Testis (tissue), 3 donors: ENCODE data around the gene SRGAP1. TPM values are rescaled to one million over a fixed set of nuclear protein-coding genes. Genes with fewer than 3 reads are reported as not detected.

Experiments used
- DNase-seq: peaks from one replicate; pipeline ENCODE4 v3.0.0-alpha.2; 2019
- H3K27ac ChIP-seq, 2 donors: fragments of 200-600 bp; sonication (generic); one replicate each; pipeline ENCODE4 v1.5.1; 2019
- H3K27me3 ChIP-seq: fragments of 200-600 bp; sonication (generic); one replicate; pipeline ENCODE4 v1.5.1; 2019
- H3K36me3 ChIP-seq: fragments of 200-600 bp; sonication (generic); one replicate; pipeline ENCODE4 v1.5.1; 2017; ENCODE audit warnings: low read depth; ENCODE audit errors: missing control alignments
- H3K4me1 ChIP-seq: fragments of 200-600 bp; sonication (generic); one replicate; pipeline ENCODE4 v1.5.1; 2019
- H3K4me3 ChIP-seq, 2 donors: fragments of 200-600 bp; sonication (generic); one replicate each; pipeline ENCODE4 v1.5.1; 2017 to 2019
- H3K9me3 ChIP-seq: fragments of 200-600 bp; sonication (generic); one replicate; pipeline ENCODE4 v1.5.1; 2017
- POLR2A ChIP-seq: fragments of 450-650 bp; IDR thresholded peaks from one replicate; pipeline ENCODE4 v1.6.1; 2017; ENCODE audit warnings: antibody characterized with exemption, mild to moderate bottlenecking, moderate library complexity
- WGBS, 2 donors: methylation state at CpG; one replicate each; pipeline ENCODE4 v1.1.5; 2018; 5-methylcytosine and 5-hydroxymethylcytosine counted together
- intact Hi-C: fragments of 100-400 bp; cut with DNase I; formaldehyde crosslinking; loops from one replicate; pipeline ENCODE4 v1.15.1; 2023; ENCODE audit warnings: low total_unique reads
- polyA plus RNA-seq: library from polyadenylated mRNA; stranded (reverse); fragments of 350-450 nt; fragmentation: Illumina TruSeq; extraction: RNeasy Lipid Tissue Mini Kit (QIAGEN cat#74804); gene quantifications from one replicate; pipeline ENCODE4 v1.2.3, GENCODE V29; 2014; ENCODE audit warnings: low read depth, low replicate concordance; ENCODE audit not compliant: insufficient read depth
- total RNA-seq, 2 donors: library from RNA; depleted of rRNA; stranded (reverse); fragments of >200 nt; gene quantifications; one replicate each; pipeline ENCODE4 v1.2.3, GENCODE V29; 2016
- TF ChIP-seq, protein P1 (sequence below), 3 experiments: fragments of 450-650 bp in 2 of 3; fragments of 200-600 bp in 1 of 3; sonication (generic) in 1 of 3; IDR thresholded peaks; one replicate each; pipeline ENCODE4 v1.5.1; 2016 to 2019; ENCODE audit warnings: antibody characterized with exemption in 3 of 3, mild to moderate bottlenecking in 2 of 3, moderate library complexity in 1 of 3

The SRGAP1 gene
- total and polyA plus RNA-seq, 3 donors from 2014 or later: 9.4 to 47.2 (median 26.9) TPM

DNA sequence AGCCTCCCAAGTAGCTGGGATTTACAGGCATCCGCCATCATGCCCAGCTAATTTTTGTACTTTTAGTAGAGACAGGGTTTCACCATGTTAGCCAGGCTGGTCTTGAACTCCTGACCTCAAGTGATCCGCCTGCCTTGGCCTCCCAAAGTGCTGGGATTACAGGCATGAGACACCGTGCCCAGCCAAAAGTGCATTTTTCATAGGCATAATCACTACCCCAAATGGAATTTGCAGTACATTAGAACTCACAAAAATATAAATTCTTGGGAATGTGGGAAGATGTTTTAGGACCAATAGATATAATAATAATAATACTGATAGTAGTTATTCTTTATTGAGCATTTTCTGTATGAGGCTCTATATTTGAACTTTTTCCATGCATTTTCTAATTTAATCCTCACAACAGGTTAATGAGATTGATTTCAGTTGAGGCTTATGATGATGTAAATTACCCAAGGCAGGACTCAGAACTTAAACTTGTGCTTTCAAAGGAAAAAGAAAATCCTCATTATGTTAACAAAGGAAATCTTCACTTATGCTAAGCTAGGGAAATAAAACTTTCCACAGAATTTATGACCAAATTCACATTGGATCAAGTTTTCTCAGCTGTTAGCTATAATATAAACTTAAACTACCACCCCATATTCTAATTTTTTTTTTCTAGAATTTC is 121.6 kb downstream of the SRGAP1 start:
- intact Hi-C loops: no loop called here
- no peaks in the 10 kb centered on the region for H3K9me3 ChIP-seq
- WGBS, 2 donors: 52 to 84% methylated on average over 3 of the region's 3 CpGs
- no peaks in the 10 kb centered on the region for H3K4me1 ChIP-seq
- H3K27ac ChIP-seq: no peak overlapping the region
- no peak for DNase-seq
- no peaks in the 10 kb centered on the region for H3K36me3 ChIP-seq
- no peak overlapping the region for H3K4me3 ChIP-seq
- TF ChIP-seq POLR2A: no peak
- TF ChIP-seq, protein P1, sequence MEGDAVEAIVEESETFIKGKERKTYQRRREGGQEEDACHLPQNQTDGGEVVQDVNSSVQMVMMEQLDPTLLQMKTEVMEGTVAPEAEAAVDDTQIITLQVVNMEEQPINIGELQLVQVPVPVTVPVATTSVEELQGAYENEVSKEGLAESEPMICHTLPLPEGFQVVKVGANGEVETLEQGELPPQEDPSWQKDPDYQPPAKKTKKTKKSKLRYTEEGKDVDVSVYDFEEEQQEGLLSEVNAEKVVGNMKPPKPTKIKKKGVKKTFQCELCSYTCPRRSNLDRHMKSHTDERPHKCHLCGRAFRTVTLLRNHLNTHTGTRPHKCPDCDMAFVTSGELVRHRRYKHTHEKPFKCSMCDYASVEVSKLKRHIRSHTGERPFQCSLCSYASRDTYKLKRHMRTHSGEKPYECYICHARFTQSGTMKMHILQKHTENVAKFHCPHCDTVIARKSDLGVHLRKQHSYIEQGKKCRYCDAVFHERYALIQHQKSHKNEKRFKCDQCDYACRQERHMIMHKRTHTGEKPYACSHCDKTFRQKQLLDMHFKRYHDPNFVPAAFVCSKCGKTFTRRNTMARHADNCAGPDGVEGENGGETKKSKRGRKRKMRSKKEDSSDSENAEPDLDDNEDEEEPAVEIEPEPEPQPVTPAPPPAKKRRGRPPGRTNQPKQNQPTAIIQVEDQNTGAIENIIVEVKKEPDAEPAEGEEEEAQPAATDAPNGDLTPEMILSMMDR (IDR thresholded peaks at IDR 0.05): no peak
- no peaks in the 10 kb centered on the region for H3K27me3 ChIP-seq

DNA sequence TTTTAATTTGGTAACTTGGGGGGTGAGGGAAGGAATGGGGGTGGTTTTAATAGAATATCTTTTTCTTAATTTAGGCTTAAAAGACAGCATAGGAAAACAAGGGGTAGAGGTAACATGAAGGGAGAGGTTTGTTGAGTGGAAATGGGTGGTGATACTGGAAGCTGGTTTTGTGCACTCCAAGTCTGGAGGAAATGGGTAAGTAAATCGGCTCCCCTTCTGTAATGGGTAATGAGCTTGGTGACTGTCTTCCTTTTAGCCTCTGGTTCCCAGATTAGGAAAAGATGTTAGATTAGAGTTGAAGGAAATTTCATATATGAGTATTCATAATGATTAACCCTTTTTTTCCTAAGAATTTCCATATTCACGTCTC is 122.1 kb downstream of the SRGAP1 start:
- 85 to 98% methylated on average over 2 of the region's 2 CpGs for WGBS, 2 donors
- TF ChIP-seq, protein P1 (IDR thresholded peaks at IDR 0.05): no peak
- no peak for TF ChIP-seq POLR2A
- DNase-seq: no peak
- intact Hi-C loops: no loop called here
- H3K27me3 ChIP-seq: no peaks in the 10 kb centered on the region
- no peaks in the 10 kb centered on the region for H3K9me3 ChIP-seq
- H3K27ac ChIP-seq: no peak overlapping the region
- no peaks in the 10 kb centered on the region for H3K4me1 ChIP-seq
- no peak overlapping the region for H3K4me3 ChIP-seq
- H3K36me3 ChIP-seq: no peaks in the 10 kb centered on the region

DNA sequence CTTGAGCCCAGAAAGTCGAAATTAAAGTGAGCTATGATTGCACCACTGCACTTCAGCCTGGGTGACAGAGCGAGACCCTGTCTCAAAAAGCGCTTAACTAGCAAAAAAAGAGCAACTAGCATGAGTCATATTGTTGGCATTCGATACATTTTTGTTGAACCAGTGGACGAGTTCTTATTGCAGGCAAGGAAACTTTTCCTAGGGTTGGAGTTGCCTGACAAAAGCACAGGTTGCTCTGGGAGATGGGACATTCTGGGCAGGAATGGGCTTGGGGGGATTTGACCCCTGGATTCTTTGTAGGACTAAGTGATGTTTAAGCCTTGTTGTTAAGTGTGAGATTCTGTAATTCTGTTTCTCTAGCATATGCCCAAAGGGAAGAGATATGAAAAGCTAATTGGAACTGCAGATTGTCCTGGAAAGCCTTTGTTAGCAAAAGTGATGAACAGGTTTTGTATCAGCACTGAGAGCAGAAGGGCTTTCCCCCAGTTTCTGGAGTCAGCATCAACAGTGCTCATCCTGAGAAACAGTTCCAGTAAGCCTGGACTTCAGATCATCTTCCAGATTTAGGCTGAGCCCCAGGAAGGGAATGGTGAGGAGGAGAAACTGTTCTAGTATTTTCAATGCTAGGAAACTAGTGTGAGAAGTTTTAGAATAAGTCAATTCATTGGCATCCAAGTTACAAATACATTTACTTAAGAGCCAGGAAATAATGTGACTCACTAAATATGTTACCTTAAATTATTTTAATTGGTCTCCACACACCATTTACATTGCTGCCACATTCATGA is 123.1 kb downstream of the SRGAP1 start:
- H3K36me3 ChIP-seq: no peaks in the 10 kb centered on the region
- H3K4me1 ChIP-seq: no peaks in the 10 kb centered on the region
- WGBS, 2 donors: 80 to 86% methylated on average over 5 of the region's 5 CpGs
- H3K27me3 ChIP-seq: no peaks in the 10 kb centered on the region
- intact Hi-C loops: no loop called here
- H3K27ac ChIP-seq: no peak overlapping the region
- TF ChIP-seq, protein P1 (IDR thresholded peaks at IDR 0.05): no peak
- TF ChIP-seq POLR2A: no peak
- H3K9me3 ChIP-seq: no peaks in the 10 kb centered on the region
- no peak for DNase-seq
- H3K4me3 ChIP-seq: no peak overlapping the region

DNA sequence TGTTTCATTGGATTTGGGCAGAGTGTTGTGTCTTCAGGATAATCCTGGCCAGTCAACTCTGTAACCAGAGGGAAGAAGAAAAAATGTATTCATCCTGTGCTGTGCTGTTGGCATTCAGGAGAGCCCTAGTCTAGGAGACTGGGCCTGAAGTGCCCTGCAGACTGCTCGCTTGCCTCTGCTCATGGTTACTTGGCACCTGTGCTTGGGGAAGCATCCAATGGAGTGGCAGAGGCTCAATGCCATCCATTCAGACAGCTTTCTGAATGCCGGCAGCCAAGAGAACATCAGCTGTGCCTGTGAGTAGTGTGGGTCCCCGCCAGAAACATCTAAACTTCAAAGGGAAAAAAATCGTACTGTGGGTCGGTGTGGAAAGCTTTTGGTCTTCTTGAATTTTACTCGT is 124.2 kb downstream of the SRGAP1 start:
- Histone ChIP-seq H3K9me3 (no peaks in the 10 kb centered on the region), H3K4me3 (no peak overlapping the region), H3K4me1 (no peaks in the 10 kb centered on the region), H3K36me3 (no peaks in the 10 kb centered on the region), H3K27me3 (no peaks in the 10 kb centered on the region), H3K27ac (no peak overlapping the region)
- DNase-seq: no peak
- 79 to 92% methylated on average over 6 of the region's 6 CpGs for WGBS, 2 donors
- TF ChIP-seq, protein P1 (IDR thresholded peaks at IDR 0.05): no peak
- TF ChIP-seq POLR2A: no peak
- intact Hi-C loops: no loop called here
